Ovary (tissue), 9 donors: ENCODE results near the gene DYNLT2. TPM values are rescaled to one million over a fixed set of nuclear protein-coding genes. Genes with fewer than 3 reads are reported as not detected.

Experiments used
- DNase-seq, 5 donors: peaks; one replicate each; pipeline ENCODE4 v3.0.0-alpha.2; 2019 to 2020
- H3K27ac ChIP-seq, 2 donors: fragments of 200-600 bp; one replicate each; pipeline versions ENCODE4 v1.5.1 to v1.8.0; 2019 to 2022
- H3K27me3 ChIP-seq: fragments of 200-600 bp; one replicate; pipeline ENCODE4 v1.8.0; 2022
- H3K36me3 ChIP-seq: fragments of 200-600 bp; sonication (generic); one replicate; pipeline ENCODE4 v1.5.1; 2019
- H3K4me1 ChIP-seq: one replicate; pipeline ENCODE4 v1.8.1; 2013; ENCODE audit warnings: mild to moderate bottlenecking, moderate library complexity; ENCODE audit not compliant: insufficient read depth
- H3K4me3 ChIP-seq: fragments of 200-600 bp; sonication (generic); one replicate; pipeline ENCODE4 v1.5.1; 2017
- H3K9me3 ChIP-seq, 2 donors: fragments of 200-600 bp in 1 of 2; sonication (generic) in 1 of 2; one replicate each; pipeline versions ENCODE4 v1.5.1 to v1.8.1; 2013 to 2019; ENCODE audit warnings: mild to moderate bottlenecking in 1 of 2, moderate library complexity in 1 of 2
- CTCF ChIP-seq, 3 donors: fragments of 450-650 bp in 2 of 3; fragments of 200-600 bp in 1 of 3; IDR thresholded peaks; one replicate each; pipeline versions ENCODE4 v1.5.1 to v1.8.0; 2016 to 2022; ENCODE audit warnings: antibody characterized with exemption in 3 of 3, mild to moderate bottlenecking in 1 of 3
- EP300 ChIP-seq: sonication (generic); formaldehyde crosslinking; IDR thresholded peaks from one replicate; pipeline ENCODE4 v1.6.1; 2017; ENCODE audit warnings: antibody characterized with exemption
- POLR2A ChIP-seq: fragments of 450-650 bp; IDR thresholded peaks from one replicate; pipeline ENCODE4 v1.6.1; 2017; ENCODE audit warnings: antibody characterized with exemption, mild to moderate bottlenecking, moderate library complexity
- WGBS, 3 donors: extraction: QIAGEN DNeasy Blood & Tissue Kit in 1 of 3; methylation state at CpG; one replicate each; pipeline versions ENCODE4 v1.1.5 to v1.1.7; 2013 to 2017; 5-methylcytosine and 5-hydroxymethylcytosine counted together
- intact Hi-C, 4 donors: fragments of 100-400 bp; cut with DNase I; formaldehyde crosslinking; loops; one replicate each; pipeline versions ENCODE4 v1.11.0 to v1.15.1; 2022 to 2023
- polyA plus RNA-seq, 2 donors: library from polyadenylated mRNA; stranded (reverse); fragments of 200-250 nt in 1 of 2; fragments of 350-450 nt in 1 of 2; fragmentation: Illumina TruSeq in 1 of 2; extraction: RNeasy Lipid Tissue Mini Kit (QIAGEN cat#74804) in 1 of 2; gene quantifications; one replicate each; pipeline ENCODE4 v1.2.3, GENCODE V29; 2013 to 2014
- total RNA-seq, 7 donors: library from RNA; depleted of rRNA in 2 of 7; stranded (reverse); fragments of >200 nt in 2 of 7; fragmentation: NEBNext Ultra II Directional in 3 of 7; extraction: Animal tissue kit (Norgen Biotek cat#: 25700) in 3 of 7; gene quantifications; one replicate each; pipeline versions ENCODE4 v1.1.0 to v1.2.4, GENCODE V29; 2016 to 2023
- donor health status: DM: no; HTN: no; CAD: no; lungs with moderate emphysema.
- donor health status: DM: no; HTN: no; CAD: no.
- donor health status: Bipolar disorder and iron deficiency.
- donor health status: DM: yes; HTN: yes; CAD: no.
- donor health status: DM: no; HTN: no; CAD: no.
- donor health status: DM: yes; HTN: yes; CAD: no.

Gene DYNLT2
- total and polyA plus RNA-seq, 9 donors = 1.7 to 4.6 (median 3.1) TPM

- H3K4me1 ChIP-seq = peaks cover 3% of the 10 kb centered on the region
- DNase-seq = peak; percentile 60 to 83 (median 77)
- TF ChIP-seq CTCF (IDR thresholded peaks at IDR 0.05) = no peak
- TF ChIP-seq POLR2A = no peak
- no peak for TF ChIP-seq EP300
- peak within 1 kb of the TSS; percentile 77 for H3K4me3 ChIP-seq
- peak within 1 kb of the TSS; percentile 86 to 96 for H3K27ac ChIP-seq
- H3K36me3 ChIP-seq = no peaks in the 10 kb centered on the region
- WGBS, 3 donors = 1 to 2% (median 1%) methylated on average over 17 to 86 of the region's 89 CpGs
- no peaks in the 10 kb centered on the region for H3K27me3 ChIP-seq
- intact Hi-C loops = loop anchor here in 1 of 4 donors (10.0 kb wide), 1 partner anchor 490 kb away; no protein-coding TSS in a partner anchor
- H3K9me3 ChIP-seq = no peaks in the 10 kb centered on the region
Observed at GRCh38 chr6:169724494-169725124, 26.8 kb downstream of the DYNLT2 start, which contains the start of gene PHF10. PHF10 (minus strand) TSS chr6:169724500; CDS start chr6:169723931, 569 bp downstream.

- H3K4me1 ChIP-seq = peaks cover 3% of the 10 kb centered on the region
- H3K27me3 ChIP-seq = no peaks in the 10 kb centered on the region
- WGBS, 3 donors = 0 to 1% (median 1%) methylated on average over 17 to 53 of the region's 89 CpGs
- H3K27ac ChIP-seq = peak overlapping the region; percentile 86 to 96
- H3K36me3 ChIP-seq = no peaks in the 10 kb centered on the region
- TF ChIP-seq POLR2A = no peak
- TF ChIP-seq EP300 = no peak
- TF ChIP-seq CTCF (IDR thresholded peaks at IDR 0.05) = no peak
- peak overlapping the region; percentile 69 for H3K4me3 ChIP-seq
- DNase-seq = peak in 3 of 5 donors; percentile 19 to 48 (median 37)
- no peaks in the 10 kb centered on the region for H3K9me3 ChIP-seq
- intact Hi-C loops = loop anchor here in 1 of 4 donors (10.0 kb wide), 1 partner anchor 489 kb away; no protein-coding TSS in a partner anchor
Observed at GRCh38 chr6:169723991-169724493, 27.3 kb downstream of the DYNLT2 start.

- intact Hi-C loops = loop anchor here in 1 of 4 donors (10.0 kb wide), 1 partner anchor 489 kb away; no protein-coding TSS in a partner anchor
- Histone ChIP-seq H3K27me3 (no peaks in the 10 kb centered on the region), H3K36me3 (no peaks in the 10 kb centered on the region), H3K4me1 (peaks cover 3% of the 10 kb centered on the region), H3K27ac (peak overlapping the region; percentile 56 to 96), H3K4me3 (peak overlapping the region; percentile 77), H3K9me3 (no peaks in the 10 kb centered on the region)
- 0 to 1% (median 1%) methylated on average over 25 to 70 of the region's 70 CpGs for WGBS, 3 donors
- DNase-seq = peak; percentile 74 to 86 (median 82)
- no peak for TF ChIP-seq CTCF (IDR thresholded peaks at IDR 0.05)
- no peak for TF ChIP-seq EP300
- no peak for TF ChIP-seq POLR2A
Observed at GRCh38 chr6:169723200-169723909, 28.0 kb downstream of the DYNLT2 start.

- H3K27ac ChIP-seq = peak overlapping the region; percentile 56 to 96
- WGBS, 3 donors = 2 to 3% (median 3%) methylated on average over 22 of the region's 22 CpGs
- no peak for TF ChIP-seq CTCF (IDR thresholded peaks at IDR 0.05)
- no peak for TF ChIP-seq POLR2A
- no peak for TF ChIP-seq EP300
- no peaks in the 10 kb centered on the region for H3K36me3 ChIP-seq
- H3K4me1 ChIP-seq = peaks cover 3% of the 10 kb centered on the region
- intact Hi-C loops = loop anchor here in 1 of 4 donors (10.0 kb wide), 1 partner anchor 488 kb away; no protein-coding TSS in a partner anchor
- DNase-seq = peak; percentile 35 to 63 (median 43)
- peak overlapping the region; percentile 77 for H3K4me3 ChIP-seq
- no peaks in the 10 kb centered on the region for H3K9me3 ChIP-seq
- no peaks in the 10 kb centered on the region for H3K27me3 ChIP-seq
Observed at GRCh38 chr6:169722362-169723199, 28.8 kb downstream of the DYNLT2 start.
